Central memory CD8-positive, alpha-beta T cell (primary cell): ENCODE results near the gene TCP1.
"Not testable (repeated sequence)": the region's sequence is repeated elsewhere in the genome, so short reads cannot be mapped to it uniquely, and the experiment has no call there.

ENCODE experiments used
- ATAC-seq: fragments of 150-1000 bp; cut with Tn5 transposase; replicated peaks from 2 replicates; pipeline ENCODE4 v1.10.0; 2022; ENCODE audit warnings: mild to moderate bottlenecking, moderate FRiP score, moderate number of reproducible peaks; ENCODE audit not compliant: poor library complexity, severe bottlenecking; ENCODE audit errors: extremely low read depth
- DNase-seq, 2 donors: peaks; one replicate each; pipeline ENCODE4 v3.0.0; 2021; ENCODE audit warnings: low spot score in 2 of 2
- H3K27ac Mint-ChIP-seq: one replicate; pipeline ENCODE4 v1.8.0; 2022; ENCODE audit warnings: low read depth, mild to moderate bottlenecking, moderate library complexity, mixed read lengths
- H3K27me3 Mint-ChIP-seq: one replicate; pipeline ENCODE4 v1.8.0; 2022; ENCODE audit warnings: mixed read lengths
- H3K36me3 Mint-ChIP-seq: one replicate; pipeline ENCODE4 v1.8.0; 2022; ENCODE audit warnings: mild to moderate bottlenecking, moderate library complexity, mixed read lengths; ENCODE audit not compliant: insufficient read depth
- H3K4me1 Mint-ChIP-seq: one replicate; pipeline ENCODE4 v1.8.0; 2022; ENCODE audit warnings: mixed read lengths
- H3K4me3 Mint-ChIP-seq: one replicate; pipeline ENCODE4 v1.8.0; 2022; ENCODE audit warnings: mild to moderate bottlenecking, moderate library complexity, mixed read lengths
- H3K9me3 Mint-ChIP-seq: one replicate; pipeline ENCODE4 v1.8.0; 2022; ENCODE audit warnings: mixed read lengths

Gene TCP1

DNA sequence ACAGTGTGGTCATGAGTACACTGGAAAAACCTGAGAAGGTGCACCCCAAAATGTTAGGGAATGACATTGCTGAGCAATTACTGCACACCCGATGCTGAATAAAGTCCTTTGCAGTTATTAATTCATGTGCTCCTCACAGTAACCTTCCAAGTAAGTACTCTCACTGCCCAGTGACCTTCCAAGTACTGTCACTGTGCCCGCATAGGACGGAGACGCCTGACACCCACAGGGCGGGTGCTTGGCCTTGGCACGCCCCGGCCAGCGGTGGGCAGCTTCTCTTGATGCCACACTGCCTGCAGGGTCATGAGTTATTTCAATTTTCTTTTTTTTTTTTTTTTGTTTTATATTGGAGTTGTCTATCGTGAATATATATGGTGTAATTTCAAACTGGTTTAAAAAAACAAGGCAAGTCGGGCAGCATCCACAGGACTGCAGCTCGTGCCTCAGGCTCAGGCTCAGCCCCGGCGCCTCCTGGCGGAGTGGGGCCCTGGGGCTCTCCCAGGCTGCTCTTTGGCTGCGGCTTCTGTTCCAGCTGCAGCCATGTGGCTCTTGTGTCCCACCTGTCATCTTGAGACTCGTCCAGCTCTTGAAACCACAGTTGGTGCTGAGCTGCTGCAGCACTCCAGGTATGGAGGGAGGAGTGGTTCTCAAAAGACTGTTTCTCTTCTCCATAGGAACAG, 37.7 kb upstream of the TCP1 start:
- no peak for DNase-seq
- Mint-ChIP-seq H3K27me3 (peaks cover 20% of the 10 kb centered on the region), H3K27ac (no peak overlapping the region), H3K9me3 (no peaks in the 10 kb centered on the region), H3K36me3 (no peaks in the 10 kb centered on the region), H3K4me1 (no peaks in the 10 kb centered on the region), H3K4me3 (no peak overlapping the region)
- ATAC-seq = no peak

GRCh38 chr6:159826004-159826403, 36.6 kb upstream of the TCP1 start:
- Mint-ChIP-seq H3K27ac (no peak overlapping the region), H3K27me3 (peaks cover 13% of the 10 kb centered on the region), H3K9me3 (no peaks in the 10 kb centered on the region), H3K4me1 (no peaks in the 10 kb centered on the region), H3K36me3 (no peaks in the 10 kb centered on the region), H3K4me3 (no peak overlapping the region)
- ATAC-seq (no peak), DNase-seq (no peak)

GRCh38 chr6:159824690-159825089, 35.3 kb upstream of the TCP1 start:
- DNase-seq, H3K4me1 Mint-ChIP-seq, H3K27me3 Mint-ChIP-seq, H3K27ac Mint-ChIP-seq, H3K9me3 Mint-ChIP-seq, ATAC-seq, H3K4me3 Mint-ChIP-seq, H3K36me3 Mint-ChIP-seq: not testable (repeated sequence)

DNA sequence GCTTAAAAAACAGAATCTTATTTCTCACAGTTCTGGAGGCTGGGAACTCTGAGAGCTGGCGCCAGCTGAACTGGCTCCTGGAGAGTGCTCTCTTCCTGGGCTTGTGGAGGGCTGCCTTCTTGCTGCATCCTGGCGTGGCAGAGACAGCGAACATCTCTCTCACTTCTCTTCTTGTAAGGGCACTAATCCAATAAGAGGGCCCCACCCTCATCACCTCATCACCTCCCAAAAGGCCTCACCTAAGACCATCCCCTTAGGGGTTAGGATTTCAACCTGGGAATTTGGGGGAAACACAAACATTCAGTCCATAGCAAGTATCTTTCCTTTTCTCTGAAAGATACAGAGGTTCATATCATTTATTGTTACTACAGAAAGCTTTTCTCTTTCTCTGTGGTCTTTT, 34.6 kb upstream of the TCP1 start:
- ATAC-seq (no peak), DNase-seq (no peak)
- peaks cover 5% of the 10 kb centered on the region for H3K36me3 Mint-ChIP-seq
- H3K27ac Mint-ChIP-seq = no peak overlapping the region
- no peaks in the 10 kb centered on the region for H3K27me3 Mint-ChIP-seq
- peaks cover 6% of the 10 kb centered on the region for H3K4me1 Mint-ChIP-seq
- H3K4me3 Mint-ChIP-seq = no peak overlapping the region
- H3K9me3 Mint-ChIP-seq = no peaks in the 10 kb centered on the region

- Mint-ChIP-seq H3K4me3 (no peak overlapping the region), H3K27me3 (no peaks in the 10 kb centered on the region), H3K4me1 (peaks cover 6% of the 10 kb centered on the region), H3K9me3 (no peaks in the 10 kb centered on the region), H3K36me3 (peaks cover 5% of the 10 kb centered on the region), H3K27ac (no peak overlapping the region)
- DNase-seq (no peak), ATAC-seq (no peak)
These were observed 32.3 kb upstream of the TCP1 start for GRCh38 chr6:159821726-159822125.

GRCh38 chr6:159821122-159821521, 31.7 kb upstream of the TCP1 start:
- Mint-ChIP-seq H3K9me3 (no peaks in the 10 kb centered on the region), H3K27ac (no peak overlapping the region), H3K36me3 (peaks cover 5% of the 10 kb centered on the region), H3K4me1 (peaks cover 6% of the 10 kb centered on the region), H3K27me3 (no peaks in the 10 kb centered on the region), H3K4me3 (no peak overlapping the region)
- ATAC-seq (no peak), DNase-seq (no peak)

DNA sequence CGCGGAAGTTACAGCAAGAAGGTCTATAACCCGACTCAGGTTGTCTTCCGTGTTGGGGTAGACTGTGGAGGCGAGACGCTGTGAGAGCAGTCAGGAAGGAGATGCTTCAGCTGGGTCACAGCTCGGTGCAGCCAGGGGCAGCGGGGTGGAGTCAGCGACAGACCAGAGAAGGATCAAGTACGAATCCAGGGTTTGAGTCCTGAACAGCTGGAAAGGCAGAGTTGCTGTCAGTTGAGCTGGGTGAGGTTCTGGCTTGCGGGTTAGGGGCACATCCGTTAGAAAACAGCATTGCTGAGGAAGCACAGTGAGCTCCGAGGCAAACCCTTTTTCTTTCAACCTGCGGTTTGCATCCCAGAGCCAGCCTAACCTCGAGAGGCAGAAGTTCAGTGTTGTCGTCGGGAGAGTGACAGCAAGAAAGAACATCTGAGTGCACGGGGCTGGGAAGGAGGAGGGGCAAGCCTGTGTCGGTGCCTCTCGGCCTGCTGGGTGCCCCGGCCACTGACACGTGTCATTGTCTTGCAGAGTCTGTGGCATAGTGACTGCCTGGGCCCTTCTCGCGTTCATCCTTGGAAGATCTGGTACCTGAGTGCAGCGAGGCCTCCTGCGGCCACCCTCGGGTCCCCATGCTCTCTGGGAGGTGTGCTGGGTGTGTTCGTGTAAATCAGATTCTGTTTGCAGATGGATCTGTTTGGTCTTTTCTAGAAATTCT, 30.7 kb upstream of the TCP1 start:
- peak overlapping the region; percentile 50 for H3K27ac Mint-ChIP-seq
- ATAC-seq (peak; percentile 69), DNase-seq (no peak)

DNA sequence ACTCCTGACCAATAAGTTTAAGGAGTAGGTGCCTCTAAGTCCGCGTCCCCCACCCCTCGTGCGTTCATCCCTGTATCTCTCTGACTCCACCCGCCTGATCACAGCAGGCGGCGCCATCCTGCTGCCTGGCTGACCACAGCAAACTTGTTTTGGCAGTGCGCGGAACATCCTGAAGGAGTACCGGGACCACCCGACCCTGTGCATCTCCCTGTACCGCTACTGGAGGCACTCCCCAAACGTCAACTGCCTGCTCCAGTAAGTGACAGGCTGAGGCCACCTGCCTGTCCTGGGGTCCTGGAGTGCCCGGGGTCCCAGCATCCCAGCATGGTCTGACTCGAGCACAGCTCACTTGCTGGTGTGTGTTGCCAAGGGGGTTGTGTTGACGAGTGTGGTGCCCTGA, 29.7 kb upstream of the TCP1 start:
- Mint-ChIP-seq H3K4me3 (peak overlapping the region; percentile 59), H3K27ac (peak overlapping the region; percentile 50), H3K9me3 (no peaks in the 10 kb centered on the region), H3K36me3 (peaks cover 5% of the 10 kb centered on the region), H3K27me3 (no peaks in the 10 kb centered on the region), H3K4me1 (peaks cover 6% of the 10 kb centered on the region)
- ATAC-seq (no peak), DNase-seq (no peak)

More for the DNA sequence above, 30.7 kb upstream of the TCP1 start:
- Mint-ChIP-seq H3K36me3 (peaks cover 5% of the 10 kb centered on the region), H3K4me3 (peak overlapping the region; percentile 59), H3K27me3 (no peaks in the 10 kb centered on the region), H3K4me1 (peaks cover 6% of the 10 kb centered on the region), H3K9me3 (no peaks in the 10 kb centered on the region)

DNA sequence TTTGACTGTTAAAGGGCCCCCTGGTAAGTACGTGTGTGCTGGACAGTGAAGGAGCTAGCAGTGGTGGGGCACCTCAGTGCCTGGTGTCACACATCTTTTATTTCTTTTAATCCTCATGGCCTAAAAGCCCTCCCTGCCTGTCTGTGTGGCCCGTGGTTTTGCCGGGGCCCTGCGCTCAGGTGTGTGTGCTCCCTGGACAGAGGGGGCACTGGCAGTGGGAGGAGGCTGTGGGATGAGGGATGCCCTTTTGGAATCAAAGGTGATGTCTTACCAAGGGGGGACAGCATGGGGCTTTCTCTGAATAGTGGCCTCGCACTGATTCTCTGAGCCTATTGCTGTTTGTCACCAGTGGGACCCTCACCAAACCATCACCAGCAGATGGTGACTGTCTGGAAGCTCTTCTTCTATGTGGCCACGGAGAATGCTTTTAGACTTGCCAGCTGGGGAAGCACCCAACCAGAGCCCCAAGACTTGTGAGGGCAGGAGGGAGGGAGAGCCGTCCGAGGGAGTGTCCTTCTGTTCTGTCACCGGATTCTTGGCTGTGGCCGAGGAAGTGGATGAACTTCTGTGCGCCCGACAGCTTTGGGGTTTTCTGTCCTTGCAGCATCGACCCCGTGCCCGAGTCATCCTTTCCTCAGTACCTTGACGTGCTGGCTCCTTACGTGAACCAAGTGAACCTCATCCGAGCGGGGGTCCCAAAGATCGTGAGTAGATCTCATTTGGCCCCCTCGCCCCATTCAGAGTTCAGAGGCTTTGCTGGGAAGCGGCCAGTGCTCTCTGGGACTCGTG, 28.7 kb upstream of the TCP1 start:
- peaks cover 5% of the 10 kb centered on the region for H3K36me3 Mint-ChIP-seq
- no peak for ATAC-seq
- peaks cover 6% of the 10 kb centered on the region for H3K4me1 Mint-ChIP-seq
- H3K27ac Mint-ChIP-seq = no peak overlapping the region
- H3K27me3 Mint-ChIP-seq = no peaks in the 10 kb centered on the region
- H3K9me3 Mint-ChIP-seq = no peaks in the 10 kb centered on the region
- H3K4me3 Mint-ChIP-seq = no peak overlapping the region
- DNase-seq = no peak

DNA sequence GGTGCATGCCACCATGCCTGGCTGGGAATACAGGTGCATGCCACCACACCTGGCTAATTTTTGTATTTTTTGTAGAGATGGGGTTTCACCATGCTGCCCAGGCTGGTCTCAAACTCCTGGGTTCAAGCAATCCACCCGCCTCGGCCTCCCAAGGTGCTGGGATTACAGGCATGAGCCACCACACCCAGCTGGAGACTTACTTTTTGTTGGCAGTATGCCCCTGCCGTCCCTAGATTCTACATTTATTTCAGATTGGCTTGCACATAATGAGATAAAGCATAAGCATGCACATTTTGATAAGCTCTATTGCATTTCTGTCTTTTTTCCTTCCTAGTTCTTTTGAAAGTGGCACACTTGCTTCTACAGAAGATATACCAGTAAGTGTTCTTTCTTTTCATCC, 27.4 kb upstream of the TCP1 start:
- ATAC-seq, H3K27ac Mint-ChIP-seq: not testable (repeated sequence)

DNA sequence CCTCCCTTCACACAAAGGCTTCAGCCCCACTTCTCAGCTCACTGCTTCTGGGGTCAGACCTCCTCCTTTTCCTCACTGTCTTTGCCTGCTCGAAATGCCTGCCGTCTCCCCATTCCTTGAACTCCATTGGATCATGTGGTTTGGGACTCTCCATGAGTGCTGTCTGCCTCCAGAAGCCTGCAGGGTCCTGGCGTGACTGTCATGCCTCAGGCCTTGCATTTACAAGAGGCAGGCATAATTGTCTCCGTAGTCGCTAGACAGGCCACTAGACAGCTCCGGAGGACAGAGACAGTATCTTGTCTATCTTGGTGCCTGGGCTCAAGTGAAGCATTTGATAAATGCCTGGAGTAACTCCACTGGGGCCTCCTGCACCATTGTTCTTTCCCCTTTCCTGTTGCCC, 26.0 kb upstream of the TCP1 start:
- Mint-ChIP-seq H3K4me3 (no peak overlapping the region), H3K36me3 (peaks cover 5% of the 10 kb centered on the region), H3K27ac (no peak overlapping the region), H3K27me3 (no peaks in the 10 kb centered on the region), H3K4me1 (peaks cover 6% of the 10 kb centered on the region), H3K9me3 (no peaks in the 10 kb centered on the region)
- ATAC-seq (no peak), DNase-seq (no peak)

More for the DNA sequence above, 27.4 kb upstream of the TCP1 start:
- H3K4me1 Mint-ChIP-seq, H3K4me3 Mint-ChIP-seq, H3K27me3 Mint-ChIP-seq, DNase-seq, H3K36me3 Mint-ChIP-seq, H3K9me3 Mint-ChIP-seq: not testable (repeated sequence)

- Mint-ChIP-seq H3K27ac (no peak overlapping the region), H3K27me3 (no peaks in the 10 kb centered on the region), H3K4me1 (no peaks in the 10 kb centered on the region), H3K9me3 (no peaks in the 10 kb centered on the region), H3K36me3 (no peaks in the 10 kb centered on the region), H3K4me3 (no peak overlapping the region)
- ATAC-seq = no peak
- DNase-seq = no peak
These were observed 24.4 kb upstream of the TCP1 start for GRCh38 chr6:159813781-159814180.

GRCh38 chr6:159809149-159809548, 19.7 kb upstream of the TCP1 start:
- Mint-ChIP-seq H3K27ac (no peak overlapping the region), H3K9me3 (no peaks in the 10 kb centered on the region), H3K4me3 (no peak overlapping the region), H3K27me3 (no peaks in the 10 kb centered on the region), H3K36me3 (no peaks in the 10 kb centered on the region), H3K4me1 (no peaks in the 10 kb centered on the region)
- ATAC-seq (no peak), DNase-seq (no peak)
